ENCODE results near the gene PDCD1LG2. TPM values are rescaled to one million over a fixed set of nuclear protein-coding genes. Genes with fewer than 3 reads are reported as not detected.

PDCD1LG2 gene
- total and polyA plus RNA-seq, 2 experiments from 2014 or later, result not detected

DNA sequence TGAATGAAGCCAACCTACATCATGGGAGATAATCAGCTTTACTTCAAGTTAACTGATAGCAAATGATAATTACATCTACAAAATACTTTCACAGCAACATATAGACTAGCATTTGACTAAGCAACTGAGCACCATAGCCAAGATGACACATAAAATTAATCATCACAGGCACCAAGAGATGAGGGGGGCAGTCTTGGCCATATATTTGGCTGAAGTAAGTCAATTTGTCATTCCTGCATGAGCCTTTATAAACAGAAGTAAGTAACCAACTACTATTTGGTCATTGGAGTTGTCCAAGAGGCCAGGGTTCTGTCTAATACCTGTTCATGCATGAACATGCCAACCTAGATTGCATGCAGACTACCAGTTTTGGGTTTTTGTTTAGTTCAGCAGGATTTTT is 53.6 kb downstream of the PDCD1LG2 start:
- no peak for DNase-seq (ENCODE audit: low spot score)
- H3K79me2 ChIP-seq (replicated peaks; ENCODE audit: insufficient read depth), result no peaks in the 10 kb centered on the region
- TF ChIP-seq, protein P1, sequence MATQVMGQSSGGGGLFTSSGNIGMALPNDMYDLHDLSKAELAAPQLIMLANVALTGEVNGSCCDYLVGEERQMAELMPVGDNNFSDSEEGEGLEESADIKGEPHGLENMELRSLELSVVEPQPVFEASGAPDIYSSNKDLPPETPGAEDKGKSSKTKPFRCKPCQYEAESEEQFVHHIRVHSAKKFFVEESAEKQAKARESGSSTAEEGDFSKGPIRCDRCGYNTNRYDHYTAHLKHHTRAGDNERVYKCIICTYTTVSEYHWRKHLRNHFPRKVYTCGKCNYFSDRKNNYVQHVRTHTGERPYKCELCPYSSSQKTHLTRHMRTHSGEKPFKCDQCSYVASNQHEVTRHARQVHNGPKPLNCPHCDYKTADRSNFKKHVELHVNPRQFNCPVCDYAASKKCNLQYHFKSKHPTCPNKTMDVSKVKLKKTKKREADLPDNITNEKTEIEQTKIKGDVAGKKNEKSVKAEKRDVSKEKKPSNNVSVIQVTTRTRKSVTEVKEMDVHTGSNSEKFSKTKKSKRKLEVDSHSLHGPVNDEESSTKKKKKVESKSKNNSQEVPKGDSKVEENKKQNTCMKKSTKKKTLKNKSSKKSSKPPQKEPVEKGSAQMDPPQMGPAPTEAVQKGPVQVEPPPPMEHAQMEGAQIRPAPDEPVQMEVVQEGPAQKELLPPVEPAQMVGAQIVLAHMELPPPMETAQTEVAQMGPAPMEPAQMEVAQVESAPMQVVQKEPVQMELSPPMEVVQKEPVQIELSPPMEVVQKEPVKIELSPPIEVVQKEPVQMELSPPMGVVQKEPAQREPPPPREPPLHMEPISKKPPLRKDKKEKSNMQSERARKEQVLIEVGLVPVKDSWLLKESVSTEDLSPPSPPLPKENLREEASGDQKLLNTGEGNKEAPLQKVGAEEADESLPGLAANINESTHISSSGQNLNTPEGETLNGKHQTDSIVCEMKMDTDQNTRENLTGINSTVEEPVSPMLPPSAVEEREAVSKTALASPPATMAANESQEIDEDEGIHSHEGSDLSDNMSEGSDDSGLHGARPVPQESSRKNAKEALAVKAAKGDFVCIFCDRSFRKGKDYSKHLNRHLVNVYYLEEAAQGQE (IDR thresholded peaks at IDR 0.05; ENCODE audit: unreplicated experiment), result no peak
- TF ChIP-seq CREB1 (CRISPR knock-in tag; IDR thresholded peaks at IDR 0.05; ENCODE audit: low read depth), result no peak
- no peak for TF ChIP-seq EZH2phosphoT487 (IDR thresholded peaks at IDR 0.05; ENCODE audit: unreplicated experiment)
- TF ChIP-seq, protein P2, sequence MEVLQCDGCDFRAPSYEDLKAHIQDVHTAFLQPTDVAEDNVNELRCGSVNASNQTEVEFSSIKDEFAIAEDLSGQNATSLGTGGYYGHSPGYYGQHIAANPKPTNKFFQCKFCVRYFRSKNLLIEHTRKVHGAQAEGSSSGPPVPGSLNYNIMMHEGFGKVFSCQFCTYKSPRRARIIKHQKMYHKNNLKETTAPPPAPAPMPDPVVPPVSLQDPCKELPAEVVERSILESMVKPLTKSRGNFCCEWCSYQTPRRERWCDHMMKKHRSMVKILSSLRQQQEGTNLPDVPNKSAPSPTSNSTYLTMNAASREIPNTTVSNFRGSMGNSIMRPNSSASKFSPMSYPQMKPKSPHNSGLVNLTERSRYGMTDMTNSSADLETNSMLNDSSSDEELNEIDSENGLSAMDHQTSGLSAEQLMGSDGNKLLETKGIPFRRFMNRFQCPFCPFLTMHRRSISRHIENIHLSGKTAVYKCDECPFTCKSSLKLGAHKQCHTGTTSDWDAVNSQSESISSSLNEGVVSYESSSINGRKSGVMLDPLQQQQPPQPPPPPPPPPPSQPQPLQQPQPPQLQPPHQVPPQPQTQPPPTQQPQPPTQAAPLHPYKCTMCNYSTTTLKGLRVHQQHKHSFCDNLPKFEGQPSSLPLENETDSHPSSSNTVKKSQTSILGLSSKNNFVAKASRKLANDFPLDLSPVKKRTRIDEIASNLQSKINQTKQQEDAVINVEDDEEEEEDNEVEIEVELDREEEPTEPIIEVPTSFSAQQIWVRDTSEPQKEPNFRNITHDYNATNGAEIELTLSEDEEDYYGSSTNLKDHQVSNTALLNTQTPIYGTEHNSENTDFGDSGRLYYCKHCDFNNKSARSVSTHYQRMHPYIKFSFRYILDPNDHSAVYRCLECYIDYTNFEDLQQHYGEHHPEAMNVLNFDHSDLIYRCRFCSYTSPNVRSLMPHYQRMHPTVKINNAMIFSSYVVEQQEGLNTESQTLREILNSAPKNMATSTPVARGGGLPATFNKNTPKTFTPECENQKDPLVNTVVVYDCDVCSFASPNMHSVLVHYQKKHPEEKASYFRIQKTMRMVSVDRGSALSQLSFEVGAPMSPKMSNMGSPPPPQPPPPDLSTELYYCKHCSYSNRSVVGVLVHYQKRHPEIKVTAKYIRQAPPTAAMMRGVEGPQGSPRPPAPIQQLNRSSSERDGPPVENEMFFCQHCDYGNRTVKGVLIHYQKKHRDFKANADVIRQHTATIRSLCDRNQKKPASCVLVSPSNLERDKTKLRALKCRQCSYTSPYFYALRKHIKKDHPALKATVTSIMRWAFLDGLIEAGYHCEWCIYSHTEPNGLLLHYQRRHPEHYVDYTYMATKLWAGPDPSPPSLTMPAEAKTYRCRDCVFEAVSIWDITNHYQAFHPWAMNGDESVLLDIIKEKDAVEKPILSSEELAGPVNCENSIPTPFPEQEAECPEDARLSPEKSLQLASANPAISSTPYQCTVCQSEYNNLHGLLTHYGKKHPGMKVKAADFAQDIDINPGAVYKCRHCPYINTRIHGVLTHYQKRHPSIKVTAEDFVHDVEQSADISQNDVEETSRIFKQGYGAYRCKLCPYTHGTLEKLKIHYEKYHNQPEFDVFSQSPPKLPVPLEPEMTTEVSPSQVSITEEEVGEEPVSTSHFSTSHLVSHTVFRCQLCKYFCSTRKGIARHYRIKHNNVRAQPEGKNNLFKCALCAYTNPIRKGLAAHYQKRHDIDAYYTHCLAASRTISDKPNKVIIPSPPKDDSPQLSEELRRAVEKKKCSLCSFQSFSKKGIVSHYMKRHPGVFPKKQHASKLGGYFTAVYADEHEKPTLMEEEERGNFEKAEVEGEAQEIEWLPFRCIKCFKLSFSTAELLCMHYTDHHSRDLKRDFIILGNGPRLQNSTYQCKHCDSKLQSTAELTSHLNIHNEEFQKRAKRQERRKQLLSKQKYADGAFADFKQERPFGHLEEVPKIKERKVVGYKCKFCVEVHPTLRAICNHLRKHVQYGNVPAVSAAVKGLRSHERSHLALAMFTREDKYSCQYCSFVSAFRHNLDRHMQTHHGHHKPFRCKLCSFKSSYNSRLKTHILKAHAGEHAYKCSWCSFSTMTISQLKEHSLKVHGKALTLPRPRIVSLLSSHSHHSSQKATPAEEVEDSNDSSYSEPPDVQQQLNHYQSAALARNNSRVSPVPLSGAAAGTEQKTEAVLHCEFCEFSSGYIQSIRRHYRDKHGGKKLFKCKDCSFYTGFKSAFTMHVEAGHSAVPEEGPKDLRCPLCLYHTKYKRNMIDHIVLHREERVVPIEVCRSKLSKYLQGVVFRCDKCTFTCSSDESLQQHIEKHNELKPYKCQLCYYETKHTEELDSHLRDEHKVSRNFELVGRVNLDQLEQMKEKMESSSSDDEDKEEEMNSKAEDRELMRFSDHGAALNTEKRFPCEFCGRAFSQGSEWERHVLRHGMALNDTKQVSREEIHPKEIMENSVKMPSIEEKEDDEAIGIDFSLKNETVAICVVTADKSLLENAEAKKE (CRISPR knock-in tag; IDR thresholded peaks at IDR 0.05), result no peak
- TF ChIP-seq JUNB (IDR thresholded peaks at IDR 0.05; ENCODE audit: unreplicated experiment), result no peak
- TF ChIP-seq, protein P3, sequence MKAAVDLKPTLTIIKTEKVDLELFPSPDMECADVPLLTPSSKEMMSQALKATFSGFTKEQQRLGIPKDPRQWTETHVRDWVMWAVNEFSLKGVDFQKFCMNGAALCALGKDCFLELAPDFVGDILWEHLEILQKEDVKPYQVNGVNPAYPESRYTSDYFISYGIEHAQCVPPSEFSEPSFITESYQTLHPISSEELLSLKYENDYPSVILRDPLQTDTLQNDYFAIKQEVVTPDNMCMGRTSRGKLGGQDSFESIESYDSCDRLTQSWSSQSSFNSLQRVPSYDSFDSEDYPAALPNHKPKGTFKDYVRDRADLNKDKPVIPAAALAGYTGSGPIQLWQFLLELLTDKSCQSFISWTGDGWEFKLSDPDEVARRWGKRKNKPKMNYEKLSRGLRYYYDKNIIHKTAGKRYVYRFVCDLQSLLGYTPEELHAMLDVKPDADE (IDR thresholded peaks at IDR 0.05), result no peak
- TF ChIP-seq NANOG (IDR thresholded peaks at IDR 0.05; ENCODE audit: borderline replicate concordance), result no peak
- TF ChIP-seq, protein P4, sequence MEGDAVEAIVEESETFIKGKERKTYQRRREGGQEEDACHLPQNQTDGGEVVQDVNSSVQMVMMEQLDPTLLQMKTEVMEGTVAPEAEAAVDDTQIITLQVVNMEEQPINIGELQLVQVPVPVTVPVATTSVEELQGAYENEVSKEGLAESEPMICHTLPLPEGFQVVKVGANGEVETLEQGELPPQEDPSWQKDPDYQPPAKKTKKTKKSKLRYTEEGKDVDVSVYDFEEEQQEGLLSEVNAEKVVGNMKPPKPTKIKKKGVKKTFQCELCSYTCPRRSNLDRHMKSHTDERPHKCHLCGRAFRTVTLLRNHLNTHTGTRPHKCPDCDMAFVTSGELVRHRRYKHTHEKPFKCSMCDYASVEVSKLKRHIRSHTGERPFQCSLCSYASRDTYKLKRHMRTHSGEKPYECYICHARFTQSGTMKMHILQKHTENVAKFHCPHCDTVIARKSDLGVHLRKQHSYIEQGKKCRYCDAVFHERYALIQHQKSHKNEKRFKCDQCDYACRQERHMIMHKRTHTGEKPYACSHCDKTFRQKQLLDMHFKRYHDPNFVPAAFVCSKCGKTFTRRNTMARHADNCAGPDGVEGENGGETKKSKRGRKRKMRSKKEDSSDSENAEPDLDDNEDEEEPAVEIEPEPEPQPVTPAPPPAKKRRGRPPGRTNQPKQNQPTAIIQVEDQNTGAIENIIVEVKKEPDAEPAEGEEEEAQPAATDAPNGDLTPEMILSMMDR (conservative IDR thresholded peaks at IDR 0.05; ENCODE audit: low read depth in 2 of 2), result no peak
- TF ChIP-seq EZH2 (IDR thresholded peaks at IDR 0.05; ENCODE audit: low read depth, unreplicated experiment), result no peak
- no peak for TF ChIP-seq ZNF114 (CRISPR knock-in tag; IDR thresholded peaks at IDR 0.05)
- no peak for TF ChIP-seq ZNF331 (CRISPR knock-in tag; IDR thresholded peaks at IDR 0.05; ENCODE audit: low read depth)
- TF ChIP-seq STAT1 (IDR thresholded peaks at IDR 0.05; ENCODE audit: unreplicated experiment), result no peak
- TF ChIP-seq POLR2AphosphoS5 (IDR thresholded peaks at IDR 0.05; ENCODE audit: low read depth), result no peak
- no peaks in the 10 kb centered on the region; the same call in 1 of the 2 replicates for H3K27me3 ChIP-seq (ENCODE audit: insufficient read depth)
- H3K4me1 ChIP-seq (ENCODE audit: insufficient read depth), result no peaks in the 10 kb centered on the region
- no peaks in the 10 kb centered on the region for H3K36me3 ChIP-seq (ENCODE audit: insufficient read depth)
- H3F3A ChIP-seq (replicated peaks; ENCODE audit: low read depth), result no peaks in the 10 kb centered on the region
- Mint-ChIP-seq H3K4me3 (no peak overlapping the region), H3K27ac (no peak overlapping the region), H3K27me3 (ENCODE audit: insufficient read depth, low read depth, poor library complexity) (peaks cover 2% of the 10 kb centered on the region), H3K36me3 (ENCODE audit: low read depth) (no peaks in the 10 kb centered on the region), H3K4me1 (no peaks in the 10 kb centered on the region), H3K9me3 (no peaks in the 10 kb centered on the region; the same call in 2 of the 3 replicates)
- H3K9me2 ChIP-seq (ENCODE audit: insufficient read depth), result no peaks in the 10 kb centered on the region
- H3K27ac ChIP-seq (ENCODE audit: low read depth), result no peak overlapping the region
- no peak overlapping the region for H3K4me3 ChIP-seq
- H4K20me1 ChIP-seq (replicated peaks; ENCODE audit: insufficient read depth), result no peaks in the 10 kb centered on the region
- no peak overlapping the region for H2AFZ ChIP-seq
- H3K4me2 ChIP-seq, result no peak overlapping the region
- ATAC-seq, result no peak

Measured in GM23338 (cell line).